ENCODE data around the gene C11orf98. TPM values are rescaled to one million over a fixed set of nuclear protein-coding genes. Genes with fewer than 3 reads are reported as not detected.
"Not testable (repeated sequence)": the region's sequence is repeated elsewhere in the genome, so short reads cannot be mapped to it uniquely, and the experiment has no call there.

The C11orf98 gene
- total RNA-seq, 2 donors from 2014 or later, result 65.0 to 89.6 TPM

- not testable (repeated sequence) for H3K9me3 Mint-ChIP-seq; ATAC-seq (replicated peaks); H3K27me3 Mint-ChIP-seq; H3K4me3 Mint-ChIP-seq; H3K4me1 Mint-ChIP-seq; H3K27ac Mint-ChIP-seq
- H3K36me3 Mint-ChIP-seq (ENCODE audit: low read depth), result peaks cover 78% of the 10 kb centered on the region
These were observed 48.1 kb downstream of the C11orf98 start for GRCh38 chr11:62616957-62617356.

GRCh38 chr11:62615521-62615920 lies 49.5 kb downstream of the C11orf98 start:
- no peaks in the 10 kb centered on the region for H3K27me3 Mint-ChIP-seq
- peaks cover 12% of the 10 kb centered on the region for H3K4me1 Mint-ChIP-seq
- no peak overlapping the region for H3K27ac Mint-ChIP-seq
- peaks cover 79% of the 10 kb centered on the region for H3K36me3 Mint-ChIP-seq (ENCODE audit: low read depth)
- no peaks in the 10 kb centered on the region for H3K9me3 Mint-ChIP-seq
- no peak for ATAC-seq (replicated peaks)
- no peak overlapping the region for H3K4me3 Mint-ChIP-seq

GRCh38 chr11:62614275-62614674 lies 50.7 kb downstream of the C11orf98 start:
- H3K36me3 Mint-ChIP-seq (ENCODE audit: low read depth), result peaks cover 79% of the 10 kb centered on the region
- peak overlapping the region; percentile 73 for H3K4me3 Mint-ChIP-seq
- peak; percentile 36 for ATAC-seq (replicated peaks)
- peak overlapping the region; percentile 87 for H3K27ac Mint-ChIP-seq
- H3K27me3 Mint-ChIP-seq, result no peaks in the 10 kb centered on the region
- peaks cover 18% of the 10 kb centered on the region for H3K4me1 Mint-ChIP-seq
- H3K9me3 Mint-ChIP-seq, result no peaks in the 10 kb centered on the region

- H3K36me3 Mint-ChIP-seq (ENCODE audit: low read depth), result peaks cover 77% of the 10 kb centered on the region
- H3K4me1 Mint-ChIP-seq, result peaks cover 23% of the 10 kb centered on the region
- no peak for ATAC-seq (replicated peaks)
- no peaks in the 10 kb centered on the region for H3K9me3 Mint-ChIP-seq
- peak overlapping the region; percentile 73 for H3K4me3 Mint-ChIP-seq
- peak overlapping the region; percentile 87 for H3K27ac Mint-ChIP-seq
- no peaks in the 10 kb centered on the region for H3K27me3 Mint-ChIP-seq
These were observed 51.7 kb downstream of the C11orf98 start for GRCh38 chr11:62613291-62613778.

Other genes with a start within 250 kb of the C11orf98 start
- gene SCGB1A1, start 246.2 kb downstream of the C11orf98 start, total RNA-seq, result not detected
- gene AHNAK, start 118.4 kb downstream of the C11orf98 start, total RNA-seq, result 100 to 1,000 TPM; 155 to 336 TPM
- gene EEF1G, start 91.3 kb downstream of the C11orf98 start, total RNA-seq, result 1,000 to 10,000 TPM; 1,690 to 1,865 TPM
- 10 to 100 TPM; 23.8 to 25.7 TPM for gene TUT1, start 73.7 kb downstream of the C11orf98 start, total RNA-seq
- 100 to 1,000 TPM; 142 to 198 TPM for gene MTA2, start 63.3 kb downstream of the C11orf98 start, total RNA-seq
- gene EML3, start 52.4 kb downstream of the C11orf98 start, total RNA-seq, result 100 to 1,000 TPM; 122 to 130 TPM
- 1 to 10 TPM; 2.0 to 3.0 TPM for gene ROM1, start 52.0 kb downstream of the C11orf98 start, total RNA-seq
- 10 to 100 TPM; 60.5 to 71.9 TPM for gene B3GAT3, start 43.2 kb downstream of the C11orf98 start, total RNA-seq
- 100 to 1,000 TPM; 226 to 266 TPM for gene GANAB, start 18.6 kb downstream of the C11orf98 start, total RNA-seq
- 10 to 100 TPM; 26.5 to 27.8 TPM for gene INTS5, start 11.9 kb downstream of the C11orf98 start, total RNA-seq
- gene CSKMT, start 102 bp upstream of the C11orf98 start, total RNA-seq, result 10 to 100 TPM; 23.6 TPM
- 1 to 10 TPM; 2.5 to 2.7 TPM for gene UQCC3, start 6.5 kb upstream of the C11orf98 start, total RNA-seq
- 10 to 100 TPM; 27.0 to 28.5 TPM for gene LBHD1, start 7.1 kb upstream of the C11orf98 start, total RNA-seq
- 10 to 100 TPM; 70.7 to 93.4 TPM for gene UBXN1, start 13.9 kb upstream of the C11orf98 start, total RNA-seq
- under 1 TPM; 0.45 to 0.56 TPM for gene LRRN4CL, start 24.3 kb upstream of the C11orf98 start, total RNA-seq
- gene BSCL2, start 42.2 kb upstream of the C11orf98 start, total RNA-seq, result 10 to 100 TPM; 31.1 to 39.2 TPM
- not detected for gene GNG3, start 42.5 kb upstream of the C11orf98 start, total RNA-seq
- 10 to 100 TPM; 54.0 to 60.1 TPM for gene HNRNPUL2, start 62.2 kb upstream of the C11orf98 start, total RNA-seq
- gene TTC9C, start 63.3 kb upstream of the C11orf98 start, total RNA-seq, result 10 to 100 TPM; 49.9 to 56.2 TPM
- gene ZBTB3, start 89.0 kb upstream of the C11orf98 start, total RNA-seq, result 10 to 100 TPM; 12.8 to 13.9 TPM
- 100 to 1,000 TPM in 1 of 2 donors, 10 to 100 TPM in 1; 92.0 to 114 TPM for gene POLR2G, start 96.4 kb upstream of the C11orf98 start, total RNA-seq
- 10 to 100 TPM; 14.1 to 27.5 TPM for gene TAF6L, start 106.2 kb upstream of the C11orf98 start, total RNA-seq
- 10 to 100 TPM; 18.6 to 20.9 TPM for gene TMEM179B, start 122.2 kb upstream of the C11orf98 start, total RNA-seq
- gene TMEM223, start 126.8 kb upstream of the C11orf98 start, total RNA-seq, result 10 to 100 TPM in 1 of 2 donors, 1 to 10 TPM in 1; 6.2 to 16.2 TPM
- 100 to 1,000 TPM in 1 of 2 donors, 10 to 100 TPM in 1; 85.8 to 115 TPM for gene NXF1, start 140.2 kb upstream of the C11orf98 start, total RNA-seq
- gene STX5, start 166.8 kb upstream of the C11orf98 start, total RNA-seq, result 10 to 100 TPM; 23.4 to 32.0 TPM
- gene TEX54, start 167.6 kb upstream of the C11orf98 start, total RNA-seq, result under 1 TPM; 0.82 TPM
- gene WDR74, start 174.4 kb upstream of the C11orf98 start, total RNA-seq, result 100 to 1,000 TPM in 1 of 2 donors, 10 to 100 TPM in 1; 70.3 to 104 TPM
- gene SLC3A2, start 215.7 kb upstream of the C11orf98 start, total RNA-seq, result 100 to 1,000 TPM; 176 to 287 TPM